Measurements from ENCODE around the gene RGS17. TPM values are rescaled to one million over a fixed set of nuclear protein-coding genes. Genes with fewer than 3 reads are reported as not detected.

RGS17 gene
- total RNA-seq, 3 donors from 2014 or later = 0.29 to 1.8 (median 0.66) TPM

GRCh38 chr6:152981989-152982903 lies 148.8 kb downstream of the RGS17 start:
- H3K9me3 ChIP-seq = no peaks in the 10 kb centered on the region
- H3K36me3 ChIP-seq = no peaks in the 10 kb centered on the region
- H3K27me3 ChIP-seq = no peaks in the 10 kb centered on the region
- H3K4me1 ChIP-seq = peaks cover 5 to 13% of the 10 kb centered on the region in 2 donors
- no peak overlapping the region for H3K27ac ChIP-seq
- intact Hi-C loops (cut with DNase I; ENCODE audit: low total_unique reads) = no loop called here
- no peak for DNase-seq (ENCODE audit: low spot score in 2 of 2)
- no peak for TF ChIP-seq POLR2A (IDR thresholded peaks at IDR 0.05)
- TF ChIP-seq, protein P1, sequence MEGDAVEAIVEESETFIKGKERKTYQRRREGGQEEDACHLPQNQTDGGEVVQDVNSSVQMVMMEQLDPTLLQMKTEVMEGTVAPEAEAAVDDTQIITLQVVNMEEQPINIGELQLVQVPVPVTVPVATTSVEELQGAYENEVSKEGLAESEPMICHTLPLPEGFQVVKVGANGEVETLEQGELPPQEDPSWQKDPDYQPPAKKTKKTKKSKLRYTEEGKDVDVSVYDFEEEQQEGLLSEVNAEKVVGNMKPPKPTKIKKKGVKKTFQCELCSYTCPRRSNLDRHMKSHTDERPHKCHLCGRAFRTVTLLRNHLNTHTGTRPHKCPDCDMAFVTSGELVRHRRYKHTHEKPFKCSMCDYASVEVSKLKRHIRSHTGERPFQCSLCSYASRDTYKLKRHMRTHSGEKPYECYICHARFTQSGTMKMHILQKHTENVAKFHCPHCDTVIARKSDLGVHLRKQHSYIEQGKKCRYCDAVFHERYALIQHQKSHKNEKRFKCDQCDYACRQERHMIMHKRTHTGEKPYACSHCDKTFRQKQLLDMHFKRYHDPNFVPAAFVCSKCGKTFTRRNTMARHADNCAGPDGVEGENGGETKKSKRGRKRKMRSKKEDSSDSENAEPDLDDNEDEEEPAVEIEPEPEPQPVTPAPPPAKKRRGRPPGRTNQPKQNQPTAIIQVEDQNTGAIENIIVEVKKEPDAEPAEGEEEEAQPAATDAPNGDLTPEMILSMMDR (IDR thresholded peaks at IDR 0.05) = no peak
- TF ChIP-seq POLR2AphosphoS5 (IDR thresholded peaks at IDR 0.05) = no peak
- peak overlapping the region; percentile 59 to 86 (median 65) for H3K4me3 ChIP-seq

- Histone ChIP-seq H3K27ac (no peak overlapping the region), H3K36me3 (no peaks in the 10 kb centered on the region), H3K27me3 (no peaks in the 10 kb centered on the region), H3K9me3 (no peaks in the 10 kb centered on the region), H3K4me1 (peaks cover 5 to 13% of the 10 kb centered on the region in 2 donors), H3K4me3 (no peak overlapping the region)
- intact Hi-C loops (cut with DNase I; ENCODE audit: low total_unique reads) = no loop called here
- DNase-seq (ENCODE audit: low spot score in 2 of 2) = no peak
- TF ChIP-seq, protein P1 (IDR thresholded peaks at IDR 0.05) = no peak
- TF ChIP-seq POLR2A (IDR thresholded peaks at IDR 0.05) = no peak
- TF ChIP-seq POLR2AphosphoS5 (IDR thresholded peaks at IDR 0.05) = no peak
These were observed 149.9 kb downstream of the RGS17 start for GRCh38 chr6:152981219-152981618.

GRCh38 chr6:152980656-152981055 lies 150.4 kb downstream of the RGS17 start:
- no peak overlapping the region for H3K4me3 ChIP-seq
- peaks cover 5 to 13% of the 10 kb centered on the region in 2 donors for H3K4me1 ChIP-seq
- no peak for TF ChIP-seq POLR2A (IDR thresholded peaks at IDR 0.05)
- TF ChIP-seq POLR2AphosphoS5 (IDR thresholded peaks at IDR 0.05) = no peak
- TF ChIP-seq, protein P1 (IDR thresholded peaks at IDR 0.05) = no peak
- H3K27me3 ChIP-seq = no peaks in the 10 kb centered on the region
- no peaks in the 10 kb centered on the region for H3K9me3 ChIP-seq
- no peaks in the 10 kb centered on the region for H3K36me3 ChIP-seq
- intact Hi-C loops (cut with DNase I; ENCODE audit: low total_unique reads) = no loop called here
- H3K27ac ChIP-seq = no peak overlapping the region
- DNase-seq (ENCODE audit: low spot score in 2 of 2) = no peak

GRCh38 chr6:152979116-152979515 lies 152.0 kb downstream of the RGS17 start:
- Histone ChIP-seq H3K27me3 (no peaks in the 10 kb centered on the region), H3K9me3 (no peaks in the 10 kb centered on the region), H3K36me3 (no peaks in the 10 kb centered on the region), H3K27ac (no peak overlapping the region), H3K4me1 (peaks cover 5 to 7% of the 10 kb centered on the region in 2 donors), H3K4me3 (no peak overlapping the region)
- TF ChIP-seq, protein P1 (IDR thresholded peaks at IDR 0.05) = no peak
- TF ChIP-seq POLR2AphosphoS5 (IDR thresholded peaks at IDR 0.05) = no peak
- TF ChIP-seq POLR2A (IDR thresholded peaks at IDR 0.05) = no peak
- intact Hi-C loops (cut with DNase I; ENCODE audit: low total_unique reads) = no loop called here
- DNase-seq (ENCODE audit: low spot score in 2 of 2) = no peak

GRCh38 chr6:152978058-152978457 lies 153.0 kb downstream of the RGS17 start:
- intact Hi-C loops (cut with DNase I; ENCODE audit: low total_unique reads) = no loop called here
- H3K4me3 ChIP-seq = no peak overlapping the region

More at GRCh38 chr6:152978058-152978457, 153.0 kb downstream of the RGS17 start:
- no peaks in the 10 kb centered on the region for H3K9me3 ChIP-seq
- TF ChIP-seq, protein P1 (IDR thresholded peaks at IDR 0.05) = no peak
- no peak for TF ChIP-seq POLR2AphosphoS5 (IDR thresholded peaks at IDR 0.05)
- no peaks in the 10 kb centered on the region for H3K27me3 ChIP-seq
- no peak overlapping the region for H3K27ac ChIP-seq
- H3K36me3 ChIP-seq = no peaks in the 10 kb centered on the region
- DNase-seq (ENCODE audit: low spot score in 2 of 2) = no peak
- H3K4me1 ChIP-seq = peaks cover 5 to 7% of the 10 kb centered on the region in 2 donors

All from breast epithelium (tissue), 4 donors.